Mesenchymal stem cell (in vitro differentiated cells and primary cell): ENCODE results near the gene SLF2.

Experiments used
- DNase-seq: peaks from one replicate; pipeline ENCODE4 v3.0.0-alpha.2; 2013
- H2AFZ ChIP-seq: one replicate; pipeline ENCODE4 v1.6.1; 2013; ENCODE audit warnings: low read depth, mild to moderate bottlenecking, control low read depth, inconsistent platforms, low read length, moderate library complexity
- H2AK5ac ChIP-seq: 2 replicates; pipeline ENCODE4 v1.6.1; 2013; ENCODE audit warnings: low read length, moderate library complexity, mild to moderate bottlenecking, inconsistent platforms; ENCODE audit not compliant: severe bottlenecking
- H2BK120ac ChIP-seq: one replicate; pipeline ENCODE4 v1.6.1; 2013; ENCODE audit warnings: low read depth, mild to moderate bottlenecking, inconsistent platforms, low read length, moderate library complexity
- H2BK12ac ChIP-seq, 2 experiments: one replicate each; pipeline ENCODE4 v1.6.1; 2013; ENCODE audit warnings: inconsistent platforms in 2 of 2, low read length in 2 of 2, mild to moderate bottlenecking in 2 of 2, moderate library complexity in 2 of 2, control low read depth in 1 of 2
- H2BK15ac ChIP-seq: one replicate; pipeline ENCODE4 v1.6.1; 2013; ENCODE audit warnings: mild to moderate bottlenecking, low read depth, inconsistent platforms; ENCODE audit not compliant: poor library complexity, severe bottlenecking
- H2BK5ac ChIP-seq: 2 replicates; pipeline ENCODE4 v1.6.1; 2013; ENCODE audit warnings: low read depth, mild to moderate bottlenecking, low read length, control low read depth, inconsistent platforms; ENCODE audit not compliant: poor library complexity, severe bottlenecking
- H3K14ac ChIP-seq, 2 experiments: one replicate each; pipeline ENCODE4 v1.6.1; 2013; ENCODE audit warnings: inconsistent platforms in 2 of 2, low read length in 2 of 2, control low read depth in 1 of 2, mild to moderate bottlenecking in 1 of 2, moderate library complexity in 1 of 2
- H3K18ac ChIP-seq, 2 experiments: one replicate each; pipeline ENCODE4 v1.6.1; 2013; ENCODE audit warnings: inconsistent platforms in 2 of 2, low read length in 2 of 2, control low read depth in 1 of 2, low read depth in 1 of 2, mild to moderate bottlenecking in 1 of 2
- H3K23ac ChIP-seq, 2 experiments: one replicate each; pipeline ENCODE4 v1.6.1; 2013; ENCODE audit warnings: inconsistent platforms in 2 of 2, low read length in 2 of 2, mild to moderate bottlenecking in 2 of 2, moderate library complexity in 2 of 2, control low read depth in 1 of 2
- H3K27ac ChIP-seq: 2 replicates; pipeline ENCODE4 v1.5.1; 2013; ENCODE audit warnings: mild to moderate bottlenecking, moderate library complexity, low read length, control low read depth, inconsistent platforms; ENCODE audit not compliant: poor library complexity, severe bottlenecking
- H3K27me3 ChIP-seq, 2 experiments: 2 replicates each; pipeline versions ENCODE4 v1.6.1 to v1.7.0; 2013; ENCODE audit warnings: low read length in 2 of 2, mild to moderate bottlenecking in 2 of 2, moderate library complexity in 2 of 2, control low read depth in 1 of 2, inconsistent platforms in 1 of 2; ENCODE audit not compliant: control insufficient read depth in 1 of 2, insufficient read depth in 1 of 2
- H3K36me3 ChIP-seq, 2 experiments: 2 replicates each; pipeline versions ENCODE4 v1.6.1 to v1.7.0; 2013; ENCODE audit warnings: low read length in 2 of 2, control low read depth in 1 of 2, inconsistent platforms in 1 of 2, low read depth in 1 of 2, mild to moderate bottlenecking in 1 of 2; ENCODE audit not compliant: insufficient read depth in 2 of 2, control insufficient read depth in 1 of 2
- H3K4ac ChIP-seq, 2 experiments: one replicate each; pipeline ENCODE4 v1.6.1; 2013; ENCODE audit warnings: inconsistent platforms in 2 of 2, low read length in 2 of 2, mild to moderate bottlenecking in 2 of 2, moderate library complexity in 2 of 2, control low read depth in 1 of 2, low read depth in 1 of 2
- H3K4me1 ChIP-seq: 2 replicates; pipeline ENCODE4 v1.6.1; 2013; ENCODE audit warnings: low read depth, low read length, control low read depth; ENCODE audit not compliant: control insufficient read depth, insufficient read depth
- H3K4me2 ChIP-seq: 2 replicates; pipeline ENCODE4 v1.6.1; 2013; ENCODE audit warnings: low read length, mild to moderate bottlenecking, inconsistent platforms; ENCODE audit not compliant: poor library complexity, severe bottlenecking
- H3K4me3 ChIP-seq, 2 experiments: 2 replicates each; pipeline versions ENCODE4 v1.5.1 to v1.7.0; 2013; ENCODE audit warnings: low read length in 2 of 2, mild to moderate bottlenecking in 2 of 2, control low read depth in 1 of 2, low read depth in 1 of 2; ENCODE audit not compliant: insufficient read depth in 1 of 2
- H3K79me1 ChIP-seq: replicated peaks from 2 replicates; pipeline ENCODE4 v1.6.1; 2013; ENCODE audit warnings: mild to moderate bottlenecking, control low read depth, low read length, inconsistent platforms; ENCODE audit not compliant: poor library complexity, severe bottlenecking
- H3K9ac ChIP-seq: 2 replicates; pipeline ENCODE4 v1.7.0; 2013; ENCODE audit warnings: mild to moderate bottlenecking, low read length, moderate library complexity
- H3K9me3 ChIP-seq: 2 replicates; pipeline ENCODE4 v1.7.0; 2013; ENCODE audit warnings: mild to moderate bottlenecking, low read length; ENCODE audit not compliant: control insufficient read depth
- H4K8ac ChIP-seq: one replicate; pipeline ENCODE4 v1.6.1; 2013; ENCODE audit warnings: inconsistent platforms, mild to moderate bottlenecking, low read length, moderate library complexity
- H4K91ac ChIP-seq: one replicate; pipeline ENCODE4 v1.6.1; 2013; ENCODE audit warnings: mild to moderate bottlenecking, low read length, inconsistent platforms
- WGBS: methylation state at CpG from one replicate; pipeline ENCODE4 v1.1.7; 2013; ENCODE audit warnings: mixed read lengths; 5-methylcytosine and 5-hydroxymethylcytosine counted together

Gene SLF2

GRCh38 chr10:101007915-101008822 is 95.4 kb downstream of the SLF2 start:
- H3K4me3 ChIP-seq, result no peak overlapping the region
- H4K91ac ChIP-seq, result peak overlapping the region; percentile 36
- no peaks in the 10 kb centered on the region for H3K9me3 ChIP-seq
- peak overlapping the region in 1 of 2 experiments; percentile 8 for H3K4ac ChIP-seq
- no peak overlapping the region for H2BK15ac ChIP-seq
- peak overlapping the region in 1 of 2 experiments; percentile 58 for H2BK12ac ChIP-seq
- H3K36me3 ChIP-seq, result peaks cover 47 to 48% of the 10 kb centered on the region in 2 experiments
- H3K14ac ChIP-seq, result peak overlapping the region in 1 of 2 experiments; percentile 87
- H2BK120ac ChIP-seq, result no peak overlapping the region
- H3K18ac ChIP-seq, result peak overlapping the region in 1 of 2 experiments; percentile 42
- peaks cover 27% of the 10 kb centered on the region for H3K79me1 ChIP-seq
- H2BK5ac ChIP-seq, result no peak overlapping the region
- WGBS, result 65% methylated on average over 8 of the region's 13 CpGs
- peak overlapping the region; percentile 37 for H3K9ac ChIP-seq
- H3K27me3 ChIP-seq, result no peaks in the 10 kb centered on the region
- H2AFZ ChIP-seq, result no peak overlapping the region
- H4K8ac ChIP-seq, result peak overlapping the region; percentile 71
- H2AK5ac ChIP-seq, result no peak overlapping the region
- DNase-seq, result no peak
- H3K4me1 ChIP-seq, result peaks cover 17% of the 10 kb centered on the region
- no peak overlapping the region for H3K27ac ChIP-seq
- no peak overlapping the region for H3K4me2 ChIP-seq
- peak overlapping the region in 1 of 2 experiments; percentile 20 for H3K23ac ChIP-seq

DNA sequence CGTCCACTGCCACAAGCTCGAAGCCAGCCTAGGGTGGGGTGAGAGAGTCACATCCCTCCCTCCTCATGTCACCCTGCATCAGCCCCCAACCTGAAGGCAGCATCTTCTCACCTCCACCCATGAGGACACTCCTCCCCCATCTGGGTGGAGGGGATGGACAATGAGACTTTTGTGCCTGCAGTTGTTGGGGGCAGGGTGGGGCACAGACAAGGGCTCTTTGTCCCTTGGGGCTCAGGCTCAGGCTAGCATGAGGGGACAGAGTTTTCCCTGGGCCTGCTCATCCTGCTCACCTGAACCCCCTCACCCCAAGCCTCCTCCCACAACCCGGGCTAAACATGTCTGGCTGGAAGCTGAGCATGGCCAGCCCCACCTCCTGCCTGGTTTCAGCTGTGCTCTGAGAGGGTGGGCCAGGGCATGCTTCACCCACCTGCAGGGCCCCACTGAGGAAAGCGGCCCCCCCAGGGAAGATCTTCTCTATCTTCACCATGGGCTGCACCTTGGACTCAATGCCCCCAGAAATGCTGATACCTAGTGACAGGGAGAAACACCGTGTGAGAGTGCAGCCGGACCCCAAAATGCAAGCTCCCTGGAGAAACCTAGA is 96.2 kb downstream of the SLF2 start:
- no peaks in the 10 kb centered on the region for H3K9me3 ChIP-seq
- no peak for DNase-seq
- no peak overlapping the region for H3K14ac ChIP-seq
- peaks cover 21% of the 10 kb centered on the region for H3K4me1 ChIP-seq
- peak overlapping the region in 1 of 2 experiments; percentile 10 for H3K4ac ChIP-seq
- H2AFZ ChIP-seq, result no peak overlapping the region
- WGBS, result 94% methylated on average over 4 of the region's 6 CpGs
- H3K9ac ChIP-seq, result no peak overlapping the region
- H3K79me1 ChIP-seq, result peaks cover 23% of the 10 kb centered on the region
- peaks cover 40 to 41% of the 10 kb centered on the region in 2 experiments for H3K36me3 ChIP-seq
- no peak overlapping the region for H2AK5ac ChIP-seq
- H2BK15ac ChIP-seq, result no peak overlapping the region
- no peak overlapping the region for H2BK120ac ChIP-seq
- H3K27me3 ChIP-seq, result no peaks in the 10 kb centered on the region
- no peak overlapping the region for H2BK5ac ChIP-seq
- H3K18ac ChIP-seq, result peak overlapping the region in 1 of 2 experiments; percentile 16
- H2BK12ac ChIP-seq, result no peak overlapping the region
- H3K4me3 ChIP-seq, result no peak overlapping the region
- peak overlapping the region; percentile 36 for H4K91ac ChIP-seq
- no peak overlapping the region for H3K23ac ChIP-seq
- H3K4me2 ChIP-seq, result no peak overlapping the region
- peak overlapping the region; percentile 71 for H4K8ac ChIP-seq
- no peak overlapping the region for H3K27ac ChIP-seq

DNA sequence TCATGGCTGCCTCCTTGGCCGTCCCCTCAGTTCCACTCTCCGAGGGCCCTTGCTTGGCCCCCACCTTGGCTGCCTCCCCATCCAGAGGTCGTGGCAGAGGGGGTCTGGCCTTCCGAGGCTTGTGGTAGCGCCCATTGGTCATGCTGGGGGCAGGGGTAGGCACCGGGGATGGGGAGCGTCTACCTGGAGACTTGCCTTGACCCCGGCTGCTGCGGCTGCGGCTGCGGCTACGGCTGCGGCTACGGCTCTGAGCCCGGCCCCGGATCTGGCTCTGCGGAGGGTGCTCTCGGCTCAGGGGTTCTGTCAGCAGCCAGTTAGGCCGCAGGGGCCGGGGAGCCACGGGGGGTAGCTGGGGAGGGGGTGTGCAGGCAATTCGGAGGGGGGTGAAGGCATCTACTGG is 97.6 kb downstream of the SLF2 start:
- no peaks in the 10 kb centered on the region for H3K9me3 ChIP-seq
- H3K9ac ChIP-seq, result no peak overlapping the region
- no peak for DNase-seq
- H3K36me3 ChIP-seq, result peaks cover 26 to 29% of the 10 kb centered on the region in 2 experiments
- no peak overlapping the region for H2BK12ac ChIP-seq
- H3K4ac ChIP-seq, result no peak overlapping the region
- H2BK15ac ChIP-seq, result no peak overlapping the region
- 94% methylated on average over 20 of the region's 22 CpGs for WGBS
- no peak overlapping the region for H2BK120ac ChIP-seq
- H3K79me1 ChIP-seq, result peaks cover 18% of the 10 kb centered on the region
- H2AK5ac ChIP-seq, result no peak overlapping the region
- H2AFZ ChIP-seq, result no peak overlapping the region
- H3K4me3 ChIP-seq, result no peak overlapping the region
- no peak overlapping the region for H2BK5ac ChIP-seq
- no peak overlapping the region for H4K8ac ChIP-seq
- no peak overlapping the region for H3K18ac ChIP-seq
- no peaks in the 10 kb centered on the region for H3K27me3 ChIP-seq
- no peak overlapping the region for H3K14ac ChIP-seq
- peaks cover 27% of the 10 kb centered on the region for H3K4me1 ChIP-seq
- no peak overlapping the region for H3K4me2 ChIP-seq
- peak overlapping the region; percentile 2 for H4K91ac ChIP-seq
- no peak overlapping the region for H3K27ac ChIP-seq
- no peak overlapping the region for H3K23ac ChIP-seq
